Erythroblast (primary cell): ENCODE data around the gene ASPG.

ENCODE experiments used
- GATA1 ChIP-seq: IDR thresholded peaks from 2 replicates; pipeline ENCODE4 v1.6.1; 2011; ENCODE audit warnings: low read depth, mild to moderate bottlenecking, control low read depth, low read length, moderate library complexity
- POLR2A ChIP-seq: IDR thresholded peaks from 2 replicates; pipeline ENCODE4 v1.6.1; 2011; ENCODE audit warnings: mild to moderate bottlenecking, low read length

DNA sequence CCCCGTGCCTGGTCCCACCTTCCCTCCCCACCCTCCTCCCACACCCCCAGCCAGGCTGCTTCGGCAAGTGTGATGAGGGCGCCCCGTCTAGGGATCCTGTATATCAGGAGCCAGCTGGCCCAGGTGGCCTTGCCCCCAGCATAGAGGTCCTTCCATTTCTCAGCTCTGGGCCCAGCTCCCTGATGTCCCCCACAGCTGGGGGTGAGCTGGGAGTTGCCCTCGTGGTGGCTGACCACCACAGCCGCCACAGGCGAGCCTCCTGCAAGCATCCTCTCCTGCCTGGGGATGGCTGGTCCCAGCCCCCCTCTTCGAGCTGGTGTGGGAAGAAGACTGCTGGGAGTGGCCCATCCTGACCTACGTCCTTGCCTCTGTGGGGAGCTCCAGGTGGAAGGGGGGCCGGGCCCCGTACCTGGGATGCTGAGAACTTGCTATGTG is 7.4 kb downstream of the ASPG start:
- TF ChIP-seq POLR2A, result no peak
- no peak for TF ChIP-seq GATA1
